IPS-18a (cell line): ENCODE measurements around the gene HOXB5.

ENCODE experiments used
- H3K27ac ChIP-seq: one replicate; pipeline ENCODE4 v1.5.1; 2013; ENCODE audit warnings: low read length
- H3K27me3 ChIP-seq: one replicate; pipeline ENCODE4 v1.6.1; 2013; ENCODE audit warnings: mild to moderate bottlenecking, low read length; ENCODE audit not compliant: control insufficient read depth, insufficient read depth
- H3K36me3 ChIP-seq: one replicate; pipeline ENCODE4 v1.6.1; 2013; ENCODE audit warnings: low read depth, low read length; ENCODE audit not compliant: control insufficient read depth
- H3K4me1 ChIP-seq: one replicate; pipeline ENCODE4 v1.6.1; 2013; ENCODE audit warnings: low read depth, low read length; ENCODE audit not compliant: control insufficient read depth
- H3K4me3 ChIP-seq: one replicate; pipeline ENCODE4 v1.5.1; 2013; ENCODE audit warnings: low read length
- H3K9ac ChIP-seq: one replicate; pipeline ENCODE4 v1.6.1; 2013; ENCODE audit warnings: mild to moderate bottlenecking, low read length, moderate library complexity
- H3K9me3 ChIP-seq: one replicate; pipeline ENCODE4 v1.6.1; 2013; ENCODE audit warnings: low read depth, low read length; ENCODE audit not compliant: control insufficient read depth

HOXB5 gene

DNA sequence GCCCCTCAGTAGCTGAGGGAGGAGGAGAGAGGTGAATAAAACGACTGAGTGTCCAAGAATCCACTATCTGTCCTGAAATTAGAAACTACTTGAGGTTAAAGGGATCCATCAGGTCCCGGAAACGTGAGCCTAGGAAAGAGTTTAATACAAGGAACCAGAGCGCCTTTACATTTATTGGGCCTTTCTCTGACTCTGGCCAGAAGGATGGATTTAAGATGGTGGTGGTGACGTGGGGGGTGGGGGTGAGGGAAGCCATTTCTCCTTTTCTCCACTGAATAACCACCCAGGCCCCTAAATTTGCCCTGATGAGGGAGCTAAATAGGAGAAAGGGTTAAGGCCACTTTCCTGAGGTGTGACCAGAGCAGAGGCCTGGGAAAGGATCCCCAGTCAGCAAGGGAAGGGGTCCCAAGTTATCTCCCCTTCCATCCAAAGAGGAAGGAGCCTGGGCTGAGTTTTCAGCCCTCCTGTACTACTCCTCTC is 33.6 kb upstream of the HOXB5 start:
- H3K27me3 ChIP-seq = peaks cover 100% of the 10 kb centered on the region
- no peaks in the 10 kb centered on the region for H3K4me1 ChIP-seq
- no peaks in the 10 kb centered on the region for H3K9me3 ChIP-seq
- H3K4me3 ChIP-seq = no peak overlapping the region
- no peak overlapping the region for H3K27ac ChIP-seq
- H3K36me3 ChIP-seq = no peaks in the 10 kb centered on the region
- no peak overlapping the region for H3K9ac ChIP-seq

DNA sequence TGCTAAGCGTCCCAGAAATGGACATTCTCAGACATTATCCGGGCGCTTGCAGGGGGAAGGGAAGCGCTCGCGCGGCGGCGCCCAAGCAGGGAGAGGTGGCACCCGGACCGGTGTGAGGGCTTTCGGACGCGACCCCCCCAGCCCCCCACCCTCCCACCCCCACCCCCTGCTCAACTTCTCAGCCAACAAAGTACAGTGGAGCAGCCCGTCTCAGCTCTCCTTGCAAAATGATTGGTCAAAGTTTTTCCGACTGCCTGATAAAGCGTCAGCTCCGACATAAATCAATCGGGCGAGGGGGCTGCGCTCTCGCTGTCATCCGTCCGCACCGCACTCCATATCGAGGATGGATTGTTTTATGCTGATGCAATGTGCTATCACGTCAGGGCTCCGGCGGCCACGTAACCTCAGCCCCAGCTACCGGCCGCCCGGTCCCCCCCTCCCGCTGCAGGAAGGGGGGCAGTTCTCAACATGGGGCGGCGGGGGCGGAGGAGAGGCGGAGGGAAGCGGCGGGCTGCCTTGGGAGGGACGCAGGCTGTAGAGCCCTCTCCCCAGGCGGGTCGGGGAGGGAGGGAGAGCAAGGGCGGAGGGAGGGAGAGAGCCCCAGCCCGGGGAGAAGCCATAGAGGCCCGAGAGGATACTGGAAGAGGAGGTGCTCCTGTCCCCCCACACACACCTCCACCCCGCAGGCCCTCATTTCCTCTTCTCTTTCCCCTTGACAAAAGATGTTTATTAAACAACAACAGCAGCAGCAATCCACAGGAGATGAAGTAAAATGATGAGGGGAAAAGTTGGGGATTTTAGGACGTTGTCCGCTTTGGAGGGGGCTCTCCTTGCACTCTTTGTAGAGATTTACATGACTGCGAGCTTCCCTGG is 32.9 kb upstream of the HOXB5 start, which contains the start of gene HOXB9:
Gene HOXB9 (minus strand): TSS at position 114 of the 873 bp plus-strand sequence. CDS start 89 bp downstream, at position 25.
- Histone ChIP-seq H3K4me1 (no peaks in the 10 kb centered on the region), H3K27ac (no peak within 1 kb of the TSS), H3K4me3 (peak within 1 kb of the TSS; percentile 16), H3K27me3 (peaks cover 100% of the 10 kb centered on the region), H3K36me3 (no peaks in the 10 kb centered on the region), H3K9me3 (no peaks in the 10 kb centered on the region), H3K9ac (no peak within 1 kb of the TSS)

- Histone ChIP-seq H3K27me3 (peaks cover 100% of the 10 kb centered on the region), H3K4me1 (no peaks in the 10 kb centered on the region), H3K36me3 (no peaks in the 10 kb centered on the region), H3K9ac (no peak overlapping the region), H3K27ac (no peak overlapping the region), H3K9me3 (no peaks in the 10 kb centered on the region), H3K4me3 (peak overlapping the region; percentile 16)
Observed at GRCh38 chr17:48625495-48626244, 32.1 kb upstream of the HOXB5 start.

- Histone ChIP-seq H3K4me3 (peak overlapping the region; percentile 16), H3K9me3 (no peaks in the 10 kb centered on the region), H3K27ac (no peak overlapping the region), H3K4me1 (no peaks in the 10 kb centered on the region), H3K36me3 (no peaks in the 10 kb centered on the region), H3K9ac (no peak overlapping the region), H3K27me3 (peaks cover 100% of the 10 kb centered on the region)
Observed at GRCh38 chr17:48624544-48625494, 31.2 kb upstream of the HOXB5 start.

DNA sequence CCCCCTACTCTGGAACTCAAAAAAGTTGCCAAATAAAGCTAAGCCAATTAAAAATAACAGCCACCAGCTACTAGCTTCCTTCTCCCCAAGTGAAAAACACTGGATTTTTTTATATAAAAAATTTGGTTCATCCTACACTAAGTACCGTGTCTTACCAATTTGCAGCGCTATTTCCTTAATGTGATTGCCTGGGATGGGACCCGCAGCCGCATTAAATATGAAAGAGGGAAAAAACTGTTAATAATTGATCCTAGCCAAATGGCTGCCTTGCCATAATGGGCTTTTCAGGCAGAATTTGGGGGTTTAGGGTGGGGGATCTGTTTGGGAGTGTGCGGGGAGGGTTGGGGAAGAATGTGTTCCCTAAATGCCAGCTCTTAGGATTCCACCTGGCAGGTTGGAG is 30.5 kb upstream of the HOXB5 start:
- no peak overlapping the region for H3K27ac ChIP-seq
- H3K4me3 ChIP-seq = no peak overlapping the region
- H3K9ac ChIP-seq = no peak overlapping the region
- H3K27me3 ChIP-seq = peaks cover 100% of the 10 kb centered on the region
- no peaks in the 10 kb centered on the region for H3K4me1 ChIP-seq
- H3K36me3 ChIP-seq = no peaks in the 10 kb centered on the region
- no peaks in the 10 kb centered on the region for H3K9me3 ChIP-seq

GRCh38 chr17:48623583-48623982 is 30.0 kb upstream of the HOXB5 start:
- H3K9ac ChIP-seq = no peak overlapping the region
- H3K27me3 ChIP-seq = peaks cover 100% of the 10 kb centered on the region
- H3K9me3 ChIP-seq = no peaks in the 10 kb centered on the region
- no peaks in the 10 kb centered on the region for H3K36me3 ChIP-seq
- H3K4me3 ChIP-seq = no peak overlapping the region
- no peak overlapping the region for H3K27ac ChIP-seq
- H3K4me1 ChIP-seq = no peaks in the 10 kb centered on the region

- Histone ChIP-seq H3K27ac (no peak overlapping the region), H3K36me3 (no peaks in the 10 kb centered on the region), H3K4me1 (no peaks in the 10 kb centered on the region), H3K9me3 (no peaks in the 10 kb centered on the region), H3K4me3 (no peak overlapping the region), H3K9ac (no peak overlapping the region), H3K27me3 (peaks cover 100% of the 10 kb centered on the region)
Observed at GRCh38 chr17:48622857-48623256, 29.3 kb upstream of the HOXB5 start.

DNA sequence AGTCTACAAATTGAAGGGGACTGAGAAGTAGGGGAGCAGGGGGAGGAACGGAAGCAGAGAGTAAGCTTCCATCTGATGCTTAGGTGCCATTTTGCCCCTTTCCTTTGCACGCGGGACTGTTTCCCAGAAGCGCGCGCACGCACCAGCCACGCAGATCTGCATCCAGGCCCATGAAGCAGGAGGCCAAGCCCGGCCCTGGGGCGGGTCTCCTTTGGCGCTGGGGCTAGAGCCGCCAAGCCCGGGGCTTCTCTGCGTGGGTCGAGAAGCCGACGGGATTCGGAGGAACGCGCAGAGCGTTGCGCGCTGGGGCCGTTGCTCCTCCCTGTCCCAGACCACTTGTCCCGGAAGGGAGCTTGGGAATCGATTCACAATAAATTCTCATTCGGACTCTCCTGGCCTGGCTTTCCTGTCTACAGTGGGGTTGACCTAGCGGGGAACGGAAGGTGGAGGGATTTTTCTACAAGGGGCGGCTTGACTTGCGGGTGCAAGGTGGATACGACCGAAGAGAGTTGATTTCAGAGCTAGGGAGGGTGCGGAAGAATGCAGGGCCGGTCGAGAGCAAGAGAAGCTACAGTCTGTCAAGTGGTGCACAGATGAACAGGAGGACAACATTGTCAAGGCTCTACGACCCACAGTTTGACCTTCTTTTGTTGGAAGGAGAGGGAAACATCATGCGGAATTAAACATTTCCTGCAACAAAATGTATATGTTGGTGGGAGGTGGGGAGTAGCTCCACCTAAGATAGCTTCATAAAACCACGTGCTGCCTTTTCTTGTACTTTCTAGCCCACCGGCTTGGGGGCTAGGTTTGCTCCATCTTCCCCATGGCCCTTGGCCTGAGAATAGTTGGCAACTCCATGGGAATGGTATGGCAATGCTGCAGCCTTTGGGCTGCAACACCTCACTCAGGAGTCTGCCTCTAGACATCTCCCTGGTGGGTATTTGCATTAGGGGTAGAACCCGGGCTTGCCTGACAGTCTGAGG is 28.1 kb upstream of the HOXB5 start:
- Histone ChIP-seq H3K36me3 (no peaks in the 10 kb centered on the region), H3K27ac (no peak overlapping the region), H3K9me3 (no peaks in the 10 kb centered on the region), H3K4me3 (no peak overlapping the region), H3K27me3 (peaks cover 100% of the 10 kb centered on the region), H3K9ac (no peak overlapping the region), H3K4me1 (no peaks in the 10 kb centered on the region)

DNA sequence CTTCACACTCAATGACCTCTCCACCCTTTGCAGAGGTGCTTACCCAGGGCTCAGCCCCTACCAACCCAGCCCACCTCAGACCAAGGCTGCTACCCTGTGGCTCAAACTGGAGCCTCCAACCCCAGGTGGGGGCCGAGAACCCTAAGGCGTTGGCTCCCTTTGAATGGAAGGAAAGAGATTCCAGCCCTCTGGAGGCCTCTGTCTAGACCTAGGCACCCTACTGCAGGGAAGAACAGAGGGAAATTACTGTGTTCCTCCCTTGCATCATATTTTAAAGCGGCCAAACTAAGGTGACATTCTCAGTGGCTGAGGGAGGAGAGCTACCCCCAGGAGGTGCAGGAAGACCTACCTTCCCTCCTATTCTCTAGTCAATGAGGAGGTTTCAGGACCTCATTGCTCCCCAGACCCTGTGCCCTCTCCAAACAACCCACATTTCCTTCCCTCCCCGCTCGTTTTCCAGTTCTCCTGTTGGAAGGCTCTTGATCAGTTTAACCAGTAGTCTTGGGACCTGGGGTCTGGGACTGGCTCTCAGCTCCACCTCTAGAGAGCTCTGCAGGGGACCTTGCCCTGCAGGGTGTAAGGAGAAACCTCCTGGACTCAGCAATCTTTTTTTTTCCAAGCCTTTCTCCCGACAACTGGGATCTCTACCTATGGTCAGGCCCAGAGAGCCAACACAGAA is 27.0 kb upstream of the HOXB5 start:
- Histone ChIP-seq H3K27ac (no peak overlapping the region), H3K9ac (no peak overlapping the region), H3K4me1 (no peaks in the 10 kb centered on the region), H3K9me3 (no peaks in the 10 kb centered on the region), H3K4me3 (no peak overlapping the region), H3K36me3 (no peaks in the 10 kb centered on the region), H3K27me3 (peaks cover 100% of the 10 kb centered on the region)
